Pancreas (tissue), 10 donors: ENCODE results near the gene SPATA31D4. TPM values are rescaled to one million over a fixed set of nuclear protein-coding genes. Genes with fewer than 3 reads are reported as not detected.
A peak's percentile ranks its signal among the peaks of the same experiment; 100 is the strongest.
"Not testable (repeated sequence)": the region's sequence is repeated elsewhere in the genome, so short reads cannot be mapped to it uniquely, and the experiment has no call there.

ENCODE experiments used
- ATAC-seq, 4 donors: fragments of 200-7000 bp; cut with Tn5 transposase; one replicate each; pipeline versions ENCODE4 v1.8.0 to v1.9.1; 2020; ENCODE audit warnings: mild to moderate bottlenecking in 4 of 4, moderate library complexity in 4 of 4
- DNase-seq, 6 donors: peaks; one replicate each; pipeline ENCODE4 v3.0.0-alpha.2; 2020
- FAIRE-seq: peaks from 2 replicates; lab custom pipeline; 2012; peaks lifted over from hg19 to GRCh38; lab: Jason Lieb, UNC
- H3K27ac ChIP-seq, 4 donors: fragments of 200-600 bp; sonication (generic); 1 replicate in 3 of 4; 2 replicates in 1 of 4; pipeline versions ENCODE4 v1.5.0 to v1.8.0; 2020
- H3K27me3 ChIP-seq, 4 donors: fragments of 200-600 bp; one replicate each; pipeline ENCODE4 v1.8.0; 2021
- H3K36me3 ChIP-seq, 3 donors: fragments of 200-600 bp; sonication (generic) in 1 of 3; one replicate each; pipeline versions ENCODE4 v1.5.0 to v1.8.0; 2020 to 2021
- H3K4me1 ChIP-seq, 3 donors: fragments of 200-600 bp; one replicate each; pipeline ENCODE4 v1.8.0; 2021
- H3K4me3 ChIP-seq, 4 donors: fragments of 200-600 bp; sonication (generic) in 2 of 4; one replicate each; pipeline versions ENCODE4 v1.5.0 to v1.8.0; 2020 to 2021
- H3K9me3 ChIP-seq, 4 donors: fragments of 200-600 bp; one replicate each; pipeline ENCODE4 v1.8.0; 2021
- WGBS, 2 donors: extraction: QIAGEN DNeasy Blood & Tissue Kit; methylation state at CpG; one replicate each; pipeline ENCODE4 v1.1.7; 2013; 5-methylcytosine and 5-hydroxymethylcytosine counted together
- intact Hi-C, 3 donors: fragments of 100-400 bp; cut with DNase I; formaldehyde crosslinking; loops; one replicate each; pipeline versions ENCODE4 v1.11.1 to v1.14.2; 2022
- polyA plus RNA-seq, 2 donors: library from polyadenylated mRNA; stranded (reverse); fragments of 200-250 nt; gene quantifications; one replicate each; pipeline ENCODE4 v1.2.3, GENCODE V29; 2013
- total RNA-seq, 6 donors: library from RNA; stranded (reverse); fragmentation: NEBNext Ultra II Directional in 4 of 6; extraction: Animal tissue kit (Norgen Biotek cat#: 25700) in 4 of 6; gene quantifications; one replicate each; pipeline versions ENCODE4 v1.2.1 to v1.2.4, GENCODE V29; 2021 to 2023
- TF ChIP-seq, protein P1 (sequence below), 4 donors: fragments of 200-600 bp; sonication (generic) in 3 of 4; IDR thresholded peaks; one replicate each; pipeline versions ENCODE4 v1.5.0 to v1.8.0; 2021; ENCODE audit warnings: antibody characterized with exemption in 4 of 4
- donor health status: healthy with polysubstance abuse.
- donor health status: DM: no; HTN: no; CAD: no; lungs with moderate emphysema.
- donor health status: DM: no; HTN: no; CAD: no.
- donor health status: control.
- donor health status: control.
- donor health status: Bipolar disorder and iron deficiency.
- donor health status: DM: yes; HTN: yes; CAD: no.
- donor health status: DM: no; HTN: no; CAD: no.
- donor health status: DM: no; HTN: no; CAD: no.
- donor health status: DM: yes; HTN: yes; CAD: no.

Gene SPATA31D4
- total and polyA plus RNA-seq, 8 donors = 0.04 TPM; not detected in 7

DNA sequence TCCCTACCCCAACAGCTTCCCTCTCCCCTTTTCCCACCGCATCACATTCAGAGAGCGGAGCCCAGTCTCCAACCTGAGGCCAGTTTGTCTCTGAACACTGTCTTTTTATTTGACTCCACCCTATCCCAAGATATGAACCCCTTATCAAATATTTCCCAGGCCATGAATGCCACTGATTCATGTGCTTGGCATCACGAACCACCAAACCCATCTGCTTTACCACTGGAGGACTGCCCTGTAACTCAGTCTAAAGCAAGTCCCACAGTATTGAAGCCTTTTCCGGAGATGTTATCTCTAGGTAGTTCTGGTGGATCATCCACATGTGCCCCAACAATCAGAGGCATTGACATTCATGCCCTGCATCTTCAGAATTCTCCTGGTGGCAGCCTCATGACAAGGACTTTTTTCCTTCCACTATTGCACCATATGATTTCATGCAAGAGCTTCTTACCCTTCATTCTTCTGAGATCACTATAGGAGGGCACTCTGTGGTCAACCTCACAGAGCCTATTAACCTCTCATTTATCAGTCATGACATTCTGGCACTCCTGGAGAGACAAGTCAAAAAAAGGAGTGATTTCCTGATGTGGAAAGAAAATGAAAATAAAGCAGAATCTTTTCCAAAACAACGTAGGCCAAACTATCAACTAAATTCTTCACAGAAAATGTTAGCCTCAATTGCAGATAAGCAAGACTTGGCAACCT is 12.3 kb upstream of the SPATA31D4 start:
- WGBS, 2 donors = 76 to 81% methylated on average over 5 of the region's 5 CpGs
- no peaks in the 10 kb centered on the region for H3K9me3 ChIP-seq
- DNase-seq = no peak
- FAIRE-seq = no peak
- H3K27ac ChIP-seq = no peak overlapping the region
- TF ChIP-seq, protein P1, sequence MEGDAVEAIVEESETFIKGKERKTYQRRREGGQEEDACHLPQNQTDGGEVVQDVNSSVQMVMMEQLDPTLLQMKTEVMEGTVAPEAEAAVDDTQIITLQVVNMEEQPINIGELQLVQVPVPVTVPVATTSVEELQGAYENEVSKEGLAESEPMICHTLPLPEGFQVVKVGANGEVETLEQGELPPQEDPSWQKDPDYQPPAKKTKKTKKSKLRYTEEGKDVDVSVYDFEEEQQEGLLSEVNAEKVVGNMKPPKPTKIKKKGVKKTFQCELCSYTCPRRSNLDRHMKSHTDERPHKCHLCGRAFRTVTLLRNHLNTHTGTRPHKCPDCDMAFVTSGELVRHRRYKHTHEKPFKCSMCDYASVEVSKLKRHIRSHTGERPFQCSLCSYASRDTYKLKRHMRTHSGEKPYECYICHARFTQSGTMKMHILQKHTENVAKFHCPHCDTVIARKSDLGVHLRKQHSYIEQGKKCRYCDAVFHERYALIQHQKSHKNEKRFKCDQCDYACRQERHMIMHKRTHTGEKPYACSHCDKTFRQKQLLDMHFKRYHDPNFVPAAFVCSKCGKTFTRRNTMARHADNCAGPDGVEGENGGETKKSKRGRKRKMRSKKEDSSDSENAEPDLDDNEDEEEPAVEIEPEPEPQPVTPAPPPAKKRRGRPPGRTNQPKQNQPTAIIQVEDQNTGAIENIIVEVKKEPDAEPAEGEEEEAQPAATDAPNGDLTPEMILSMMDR (IDR thresholded peaks at IDR 0.05) = no peak
- H3K4me1 ChIP-seq = no peaks in the 10 kb centered on the region
- no peaks in the 10 kb centered on the region for H3K27me3 ChIP-seq
- intact Hi-C loops = no loop called here
- no peak overlapping the region for H3K4me3 ChIP-seq
- H3K36me3 ChIP-seq = no peaks in the 10 kb centered on the region
- ATAC-seq = no peak

DNA sequence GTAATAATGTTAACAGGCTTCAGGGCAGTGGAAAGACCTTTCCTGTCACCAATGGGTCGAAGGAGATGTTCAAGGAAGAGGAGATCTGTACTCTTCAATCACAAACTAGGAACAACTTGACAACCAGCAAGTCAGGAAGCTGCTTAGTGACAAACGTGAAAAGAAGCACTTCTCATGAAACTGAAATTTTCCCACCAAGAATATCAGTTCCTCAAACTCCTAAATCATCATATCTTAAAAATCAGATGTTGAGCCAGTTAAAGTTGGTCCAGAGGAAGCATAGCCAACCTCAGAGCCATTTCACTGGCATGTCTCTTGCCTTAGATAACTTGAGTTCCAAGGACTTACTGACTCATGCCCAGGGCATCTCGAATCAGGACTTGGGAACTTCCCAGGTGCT is 9.7 kb upstream of the SPATA31D4 start:
- H3K4me3 ChIP-seq, ATAC-seq, H3K4me1 ChIP-seq, H3K27ac ChIP-seq, DNase-seq, intact Hi-C loops, FAIRE-seq, H3K27me3 ChIP-seq, H3K9me3 ChIP-seq, H3K36me3 ChIP-seq: not testable (repeated sequence)
- WGBS, 2 donors = 24 to 60% methylated on average over 1 of the region's 3 CpGs

DNA sequence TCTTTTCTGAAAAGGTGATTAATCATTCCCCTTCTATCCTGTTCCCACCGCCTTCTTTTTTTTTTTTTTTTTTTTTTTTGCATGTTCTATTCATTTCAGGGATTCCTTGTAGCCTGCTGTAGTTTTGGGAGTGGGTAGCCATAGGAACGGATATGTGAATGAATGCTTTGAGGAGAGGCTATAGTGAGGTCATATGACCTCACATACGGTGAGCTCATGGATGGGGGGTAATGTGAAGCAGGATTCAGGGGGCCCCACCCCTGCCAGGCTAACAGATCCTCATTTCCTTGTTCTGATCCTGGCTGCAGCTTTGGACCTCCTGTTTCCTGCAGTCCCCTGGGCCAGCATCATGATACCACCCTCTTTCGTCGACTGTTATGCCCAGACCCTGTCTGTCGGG is 1.9 kb downstream of the SPATA31D4 start:
- H3K9me3 ChIP-seq, H3K36me3 ChIP-seq, H3K27me3 ChIP-seq, intact Hi-C loops, FAIRE-seq, ATAC-seq, H3K4me3 ChIP-seq, DNase-seq, H3K4me1 ChIP-seq, H3K27ac ChIP-seq: not testable (repeated sequence)
- no CpG with 5 or more reads among the region's 6 CpGs for WGBS, 2 donors

DNA sequence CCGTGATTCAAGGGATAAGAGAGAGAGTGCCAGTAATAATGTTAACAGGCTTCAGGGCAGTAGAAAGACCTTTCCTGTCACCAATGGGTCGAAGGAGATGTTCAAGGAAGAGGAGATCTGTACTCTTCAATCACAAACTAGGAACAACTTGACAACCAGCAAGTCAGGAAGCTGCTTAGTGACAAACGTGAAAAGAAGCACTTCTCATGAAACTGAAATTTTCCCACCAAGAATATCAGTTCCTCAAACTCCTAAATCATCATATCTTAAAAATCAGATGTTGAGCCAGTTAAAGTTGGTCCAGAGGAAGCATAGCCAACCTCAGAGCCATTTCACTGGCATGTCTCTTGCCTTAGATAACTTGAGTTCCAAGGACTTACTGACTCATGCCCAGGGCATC is 5.3 kb downstream of the SPATA31D4 start:
- ATAC-seq = peak in 1 of 4 donors; percentile 29
- intact Hi-C loops, DNase-seq, FAIRE-seq, H3K36me3 ChIP-seq, H3K9me3 ChIP-seq, H3K27me3 ChIP-seq, H3K4me3 ChIP-seq, H3K4me1 ChIP-seq, H3K27ac ChIP-seq: not testable (repeated sequence)
- WGBS, 2 donors = no CpG with 5 or more reads among the region's 3 CpGs

DNA sequence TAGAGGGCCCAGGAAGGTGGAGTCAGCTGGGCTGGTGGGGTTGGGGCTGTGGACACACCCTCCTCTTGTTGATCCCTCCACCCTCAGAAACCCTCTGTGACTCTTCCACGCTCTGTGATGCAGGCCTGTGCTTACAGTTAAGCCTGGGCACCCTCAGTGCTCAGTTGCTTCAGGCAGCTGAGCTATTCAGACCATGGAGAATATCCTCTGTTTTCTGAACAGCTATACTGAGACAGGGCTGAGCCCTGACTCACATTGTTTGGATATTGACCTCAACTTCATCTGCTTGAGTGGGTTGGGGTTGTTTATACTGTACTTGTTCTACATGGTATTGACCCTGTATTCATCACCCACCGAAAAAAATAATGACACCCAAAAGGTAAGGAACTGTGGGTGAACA is 15.2 kb downstream of the SPATA31D4 start, which contains the start of gene SPATA31D3:
Gene SPATA31D3 (plus strand): TSS at position 108 of the 400 bp plus-strand sequence. CDS start 86 bp downstream, at position 194.
- FAIRE-seq, intact Hi-C loops: not testable (repeated sequence)

DNA sequence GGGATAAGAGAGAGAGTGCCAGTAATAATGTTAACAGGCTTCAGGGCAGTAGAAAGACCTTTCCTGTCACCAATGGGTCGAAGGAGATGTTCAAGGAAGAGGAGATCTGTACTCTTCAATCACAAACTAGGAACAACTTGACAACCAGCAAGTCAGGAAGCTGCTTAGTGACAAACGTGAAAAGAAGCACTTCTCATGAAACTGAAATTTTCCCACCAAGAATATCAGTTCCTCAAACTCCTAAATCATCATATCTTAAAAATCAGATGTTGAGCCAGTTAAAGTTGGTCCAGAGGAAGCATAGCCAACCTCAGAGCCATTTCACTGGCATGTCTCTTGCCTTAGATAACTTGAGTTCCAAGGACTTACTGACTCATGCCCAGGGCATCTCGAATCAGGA is 20.4 kb downstream of the SPATA31D4 start:
- intact Hi-C loops, H3K9me3 ChIP-seq, H3K4me1 ChIP-seq, FAIRE-seq, H3K27ac ChIP-seq, H3K4me3 ChIP-seq, ATAC-seq, H3K27me3 ChIP-seq, DNase-seq, H3K36me3 ChIP-seq: not testable (repeated sequence)
- WGBS, 2 donors = 25% methylated on average over 1 of the region's 3 CpGs; no CpG with 5 or more reads in 1 of the 2 donors

More for the DNA sequence above, 15.2 kb downstream of the SPATA31D4 start, which contains the start of gene SPATA31D3:
- not testable (repeated sequence) for H3K4me1 ChIP-seq, H3K4me3 ChIP-seq, H3K27me3 ChIP-seq, H3K9me3 ChIP-seq, H3K27ac ChIP-seq, DNase-seq, ATAC-seq, H3K36me3 ChIP-seq
- WGBS, 2 donors = no CpG with 5 or more reads among the region's 2 CpGs

DNA sequence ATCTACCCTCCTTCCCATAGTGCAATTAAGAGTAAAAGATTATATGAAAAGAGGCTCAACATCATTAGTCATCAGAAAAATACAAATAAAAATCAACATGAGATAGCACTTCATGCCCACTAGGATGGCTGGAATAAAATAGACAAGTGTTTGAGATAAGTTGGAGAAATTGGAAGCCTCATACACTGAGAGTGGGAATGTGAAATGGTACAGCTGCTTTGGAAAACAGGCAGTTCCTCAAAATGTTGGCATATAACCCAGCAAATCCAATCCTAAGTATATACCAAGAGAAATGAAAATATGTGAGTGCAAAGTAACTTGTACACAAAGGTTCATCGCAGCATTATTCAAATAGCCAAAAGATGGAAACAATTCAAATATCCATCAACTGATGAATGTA is 24.9 kb downstream of the SPATA31D4 start:
- H3K27me3 ChIP-seq = no peaks in the 10 kb centered on the region
- H3K4me1 ChIP-seq = no peaks in the 10 kb centered on the region
- H3K4me3 ChIP-seq = no peak overlapping the region
- DNase-seq = no peak
- H3K27ac ChIP-seq = no peak overlapping the region
- no peak for ATAC-seq
- no peaks in the 10 kb centered on the region for H3K9me3 ChIP-seq
- H3K36me3 ChIP-seq = no peaks in the 10 kb centered on the region
- 90 to 94% methylated on average over 1 of the region's 1 CpG for WGBS, 2 donors
- FAIRE-seq = no peak
- intact Hi-C loops = no loop called here
- TF ChIP-seq, protein P1 (IDR thresholded peaks at IDR 0.05) = no peak
